Measurements from ENCODE around the gene SPRYD3.

SPRYD3 gene

GRCh38 chr12:53063708-53064612, 15.2 kb downstream of the SPRYD3 start:
- DNase-seq (ENCODE audit: low spot score): no peak

GRCh38 chr12:53062977-53063707, 16.0 kb downstream of the SPRYD3 start:
- no peak for DNase-seq (ENCODE audit: low spot score)

GRCh38 chr12:53062011-53062961, 16.9 kb downstream of the SPRYD3 start:
- DNase-seq (ENCODE audit: low spot score): no peak

GRCh38 chr12:53061404-53062010, 17.7 kb downstream of the SPRYD3 start:
- DNase-seq (ENCODE audit: low spot score): no peak

GRCh38 chr12:53060721-53061276, 18.4 kb downstream of the SPRYD3 start:
- DNase-seq (ENCODE audit: low spot score): no peak

- DNase-seq (ENCODE audit: low spot score): no peak
Observed at GRCh38 chr12:53060064-53060720, 19.0 kb downstream of the SPRYD3 start.

- DNase-seq (ENCODE audit: low spot score): no peak
Observed at GRCh38 chr12:53059434-53060063, 19.6 kb downstream of the SPRYD3 start.

- DNase-seq (ENCODE audit: low spot score): no peak
Observed at GRCh38 chr12:53058674-53059433, 20.3 kb downstream of the SPRYD3 start.

GRCh38 chr12:53057816-53058500, 21.2 kb downstream of the SPRYD3 start:
- no peak for DNase-seq (ENCODE audit: low spot score)

- no peak for DNase-seq (ENCODE audit: low spot score)
Observed at GRCh38 chr12:53056901-53057300, 22.3 kb downstream of the SPRYD3 start.

GRCh38 chr12:53056296-53056695, 22.9 kb downstream of the SPRYD3 start:
- no peak for DNase-seq (ENCODE audit: low spot score)

GRCh38 chr12:53055471-53056266, 23.5 kb downstream of the SPRYD3 start:
- no peak for DNase-seq (ENCODE audit: low spot score)

- DNase-seq (ENCODE audit: low spot score): peak; percentile 84
Observed at GRCh38 chr12:53054112-53054878, 24.9 kb downstream of the SPRYD3 start.

- no peak for DNase-seq (ENCODE audit: low spot score)
Observed at GRCh38 chr12:53053218-53054111, 25.7 kb downstream of the SPRYD3 start.

- peak; percentile 80 for DNase-seq (ENCODE audit: low spot score)
Observed at GRCh38 chr12:53052419-53053217, 26.6 kb downstream of the SPRYD3 start.

Data from AG08396 (cell line).